LNCaP clone FGC (cell line): ENCODE results near the gene INF2.

ENCODE experiments used
- DNase-seq: peaks from one replicate; pipeline ENCODE4 v3.0.0-alpha.2; 2011; ENCODE audit warnings: low read depth
- H3K4me3 ChIP-seq: 2 replicates; pipeline ENCODE4 v1.5.1; 2011; ENCODE audit warnings: mild to moderate bottlenecking, low read depth, low read length, control low read depth
- TF ChIP-seq, protein P1 (sequence below): IDR thresholded peaks from 2 replicates; pipeline ENCODE4 v1.5.1; 2012; ENCODE audit warnings: mild to moderate bottlenecking; ENCODE audit not compliant: control insufficient read depth, insufficient read depth; ENCODE audit errors: extremely low read depth

INF2 gene

DNA sequence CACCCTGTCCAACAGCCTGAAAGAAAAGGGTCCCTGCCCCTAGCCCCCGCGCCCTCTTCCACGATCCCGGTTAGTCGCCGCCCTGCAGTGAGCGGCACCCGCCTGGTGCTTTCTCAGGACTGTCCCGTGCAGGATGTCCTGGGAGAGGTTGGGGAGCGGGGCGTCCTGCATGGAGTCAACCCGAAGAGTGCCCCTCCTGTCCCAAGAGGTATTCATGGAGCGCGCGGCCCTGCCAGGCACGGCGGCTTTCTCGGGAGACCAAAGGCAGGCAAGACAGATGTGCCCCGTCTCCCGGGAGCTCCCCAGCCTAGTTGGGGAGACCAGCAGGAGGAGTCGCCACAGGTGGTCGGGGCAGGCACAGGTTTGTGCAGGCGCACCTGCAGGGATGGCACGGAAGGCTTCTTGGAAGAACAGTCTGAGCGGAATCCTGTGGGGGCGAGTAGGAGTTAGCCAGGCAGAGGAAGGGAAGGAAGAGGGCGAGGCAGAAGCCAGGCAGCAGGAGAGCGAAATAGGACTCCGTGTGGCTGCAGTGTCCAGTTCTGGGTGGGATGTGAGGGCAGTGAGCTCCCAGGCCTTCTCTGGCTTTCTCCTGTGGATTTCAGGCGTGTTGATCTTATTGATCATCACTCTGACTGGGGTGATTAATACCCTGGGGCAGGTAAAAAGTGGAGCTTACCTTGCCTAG is 64.3 kb downstream of the INF2 start:
- H3K4me3 ChIP-seq, result peak overlapping the region; percentile 97
- no peak for DNase-seq
- TF ChIP-seq, protein P1, sequence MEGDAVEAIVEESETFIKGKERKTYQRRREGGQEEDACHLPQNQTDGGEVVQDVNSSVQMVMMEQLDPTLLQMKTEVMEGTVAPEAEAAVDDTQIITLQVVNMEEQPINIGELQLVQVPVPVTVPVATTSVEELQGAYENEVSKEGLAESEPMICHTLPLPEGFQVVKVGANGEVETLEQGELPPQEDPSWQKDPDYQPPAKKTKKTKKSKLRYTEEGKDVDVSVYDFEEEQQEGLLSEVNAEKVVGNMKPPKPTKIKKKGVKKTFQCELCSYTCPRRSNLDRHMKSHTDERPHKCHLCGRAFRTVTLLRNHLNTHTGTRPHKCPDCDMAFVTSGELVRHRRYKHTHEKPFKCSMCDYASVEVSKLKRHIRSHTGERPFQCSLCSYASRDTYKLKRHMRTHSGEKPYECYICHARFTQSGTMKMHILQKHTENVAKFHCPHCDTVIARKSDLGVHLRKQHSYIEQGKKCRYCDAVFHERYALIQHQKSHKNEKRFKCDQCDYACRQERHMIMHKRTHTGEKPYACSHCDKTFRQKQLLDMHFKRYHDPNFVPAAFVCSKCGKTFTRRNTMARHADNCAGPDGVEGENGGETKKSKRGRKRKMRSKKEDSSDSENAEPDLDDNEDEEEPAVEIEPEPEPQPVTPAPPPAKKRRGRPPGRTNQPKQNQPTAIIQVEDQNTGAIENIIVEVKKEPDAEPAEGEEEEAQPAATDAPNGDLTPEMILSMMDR, result no peak

DNA sequence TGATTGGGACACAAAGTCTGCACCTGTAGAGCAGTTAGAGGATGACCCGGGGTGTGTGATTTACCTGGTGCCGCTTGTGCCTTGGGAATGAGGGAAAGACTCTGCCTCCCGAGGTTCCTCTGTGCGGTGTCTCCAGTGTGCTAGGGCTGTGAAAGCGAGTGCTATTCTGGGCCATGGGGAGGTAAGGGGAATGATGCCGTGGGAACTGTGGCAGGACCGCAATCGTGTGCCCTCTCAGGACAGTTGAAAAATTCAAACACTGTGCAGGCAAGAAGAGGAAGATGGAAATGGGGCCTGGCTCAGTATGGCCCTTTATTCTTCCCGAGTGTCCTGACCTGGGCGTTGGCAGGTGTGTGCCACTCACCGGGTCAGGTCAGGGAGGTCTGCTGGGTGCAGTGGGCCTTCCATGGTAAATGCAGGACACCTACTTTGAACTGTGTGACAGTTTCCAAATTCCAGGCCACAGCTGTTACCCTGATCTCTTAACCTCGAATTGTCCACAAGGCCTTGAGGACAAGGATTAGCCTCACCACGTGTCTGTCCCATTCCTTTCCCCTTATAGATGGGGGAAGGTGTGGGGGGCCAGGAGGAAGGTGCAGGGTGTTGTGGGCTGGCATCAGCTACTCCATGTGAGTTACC is 64.9 kb downstream of the INF2 start:
- TF ChIP-seq, protein P1, result no peak
- DNase-seq, result no peak
- H3K4me3 ChIP-seq, result peak overlapping the region; percentile 97

- H3K4me3 ChIP-seq, result no peak overlapping the region
- TF ChIP-seq, protein P1, result no peak
Measured at GRCh38 chr14:104755621-104756020, 66.2 kb downstream of the INF2 start.

DNA sequence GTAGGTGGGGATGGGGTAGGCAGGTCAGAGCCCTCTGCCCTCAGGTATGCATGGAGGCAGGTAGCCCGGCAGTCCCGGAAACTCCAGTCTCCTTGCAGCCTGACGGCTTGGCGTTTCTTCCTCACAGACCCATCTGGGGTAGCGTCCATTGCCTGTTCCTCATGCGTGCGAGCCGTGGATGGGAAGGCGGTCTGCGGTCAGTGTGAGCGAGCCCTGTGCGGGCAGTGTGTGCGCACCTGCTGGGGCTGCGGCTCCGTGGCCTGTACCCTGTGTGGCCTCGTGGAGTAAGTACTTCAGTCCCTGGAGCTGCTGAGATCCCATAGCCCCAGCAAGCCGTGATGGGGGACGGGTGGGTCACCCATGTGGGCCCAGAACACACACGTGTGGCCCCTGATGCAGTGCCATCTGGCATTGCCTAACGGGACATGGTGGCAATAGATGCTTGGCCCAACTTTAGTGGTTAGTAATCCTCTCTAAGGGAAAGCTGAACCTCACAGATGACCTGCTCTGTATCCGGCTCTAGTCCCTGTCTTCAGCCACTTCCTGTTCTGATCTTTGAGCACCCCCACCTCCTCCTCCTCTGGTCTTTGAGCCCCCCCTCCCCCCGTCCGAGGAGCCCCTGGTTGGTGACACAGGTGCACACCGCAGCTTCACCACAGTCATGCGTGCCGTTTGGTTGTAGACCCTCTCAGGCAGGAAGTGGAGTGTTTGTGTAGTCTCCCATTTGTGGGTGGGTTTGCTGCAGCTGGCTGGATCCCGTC is 67.2 kb downstream of the INF2 start:
- no peak for DNase-seq
- TF ChIP-seq, protein P1, result no peak
- H3K4me3 ChIP-seq, result no peak overlapping the region

More at GRCh38 chr14:104755621-104756020, 66.2 kb downstream of the INF2 start:
- DNase-seq, result no peak

GRCh38 chr14:104757238-104757585 is 67.8 kb downstream of the INF2 start:
- no peak for DNase-seq
- no peak overlapping the region for H3K4me3 ChIP-seq
- TF ChIP-seq, protein P1, result no peak

DNA sequence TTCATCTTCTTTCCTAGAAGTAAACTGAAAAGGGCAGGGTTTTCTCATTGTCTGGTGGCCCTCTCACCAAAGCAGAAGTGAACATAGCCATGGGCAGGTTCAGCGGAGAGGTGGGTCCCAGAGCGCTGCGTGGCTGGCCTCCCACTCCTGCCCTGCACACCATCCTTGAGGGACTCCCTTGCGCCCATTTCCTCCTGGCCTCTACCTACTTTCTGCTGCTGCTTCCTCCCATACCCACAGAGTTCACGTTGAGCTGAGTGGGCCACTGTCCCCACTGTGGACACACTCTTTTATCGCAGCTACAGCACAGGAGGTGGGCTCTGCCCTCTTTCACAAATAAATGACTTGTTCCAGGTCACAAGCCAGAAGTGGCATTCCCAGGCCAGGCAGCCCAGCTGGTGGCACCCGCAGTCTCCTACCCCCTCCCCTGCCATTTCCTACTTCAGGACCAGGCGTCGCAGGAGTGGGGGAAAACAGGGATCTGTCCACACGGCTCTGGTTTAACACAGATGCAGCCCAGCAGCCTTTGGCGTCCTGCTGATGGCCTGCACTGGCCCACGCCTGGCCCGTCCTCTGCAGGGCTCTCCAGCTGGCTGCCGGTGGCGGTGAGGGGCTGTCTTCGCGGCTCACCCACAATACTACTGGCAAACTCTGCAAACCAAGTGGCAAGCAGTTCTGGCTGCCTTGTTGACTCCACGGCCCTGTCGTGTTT is 68.4 kb downstream of the INF2 start:
- H3K4me3 ChIP-seq, result no peak overlapping the region
- TF ChIP-seq, protein P1, result no peak
- no peak for DNase-seq
